Stimulated activated CD8-positive, alpha-beta memory T cell treated with anti-CD3 and anti-CD28 coated beads, Interleukin-4, amount 100 ng/mL, for 48 hours (primary cell): ENCODE data around the gene PLS1.
"Not testable (repeated sequence)": the region's sequence is repeated elsewhere in the genome, so short reads cannot be mapped to it uniquely, and the experiment has no call there.

Experiments used
- DNase-seq: peaks from one replicate; pipeline ENCODE4 v3.0.0-alpha.2; 2020

The PLS1 gene

DNA sequence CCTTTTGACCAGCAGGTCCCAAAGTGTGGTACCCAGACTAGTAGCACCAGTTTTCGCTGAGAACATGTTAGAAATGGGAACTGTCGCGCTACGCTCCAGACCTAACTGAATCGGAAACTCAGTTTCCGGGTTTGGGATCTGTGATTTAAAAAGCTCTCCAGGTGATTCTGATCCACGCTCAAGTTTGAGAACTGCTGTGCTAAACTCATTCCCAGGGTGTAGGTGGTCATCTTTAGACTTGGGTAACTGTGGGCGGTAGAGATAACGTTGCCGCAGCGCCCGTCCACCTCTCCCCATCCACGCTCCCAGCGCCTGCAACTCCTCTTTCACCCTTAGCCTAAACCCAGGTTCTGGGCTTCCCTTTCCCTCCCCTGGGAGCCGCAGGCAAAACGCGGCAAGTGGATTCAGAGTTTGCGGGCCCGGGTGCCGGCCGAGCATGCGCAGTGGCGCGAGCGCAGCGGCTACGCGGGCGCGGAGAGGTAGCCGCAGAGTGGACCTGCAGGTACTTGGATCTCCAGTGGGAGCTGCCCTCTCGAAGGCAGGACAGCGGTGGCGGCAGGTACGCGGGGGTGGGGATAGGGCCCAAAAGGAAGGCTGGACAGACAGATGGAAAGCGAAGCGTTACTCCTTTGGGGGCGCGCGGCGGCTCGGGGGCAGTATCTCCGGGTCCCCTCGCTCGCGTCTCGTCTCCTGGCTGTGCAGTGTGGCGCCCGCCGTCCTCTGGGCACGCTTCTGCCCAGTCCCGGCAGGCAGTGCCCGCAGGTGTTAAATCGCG is at the start of gene PLS1:
Gene PLS1, plus strand, starts transcription at position 443 of the 775 bp plus-strand sequence. CDS start 67,845 bp downstream, outside the sequence.
- DNase-seq = peak; percentile 93

DNA sequence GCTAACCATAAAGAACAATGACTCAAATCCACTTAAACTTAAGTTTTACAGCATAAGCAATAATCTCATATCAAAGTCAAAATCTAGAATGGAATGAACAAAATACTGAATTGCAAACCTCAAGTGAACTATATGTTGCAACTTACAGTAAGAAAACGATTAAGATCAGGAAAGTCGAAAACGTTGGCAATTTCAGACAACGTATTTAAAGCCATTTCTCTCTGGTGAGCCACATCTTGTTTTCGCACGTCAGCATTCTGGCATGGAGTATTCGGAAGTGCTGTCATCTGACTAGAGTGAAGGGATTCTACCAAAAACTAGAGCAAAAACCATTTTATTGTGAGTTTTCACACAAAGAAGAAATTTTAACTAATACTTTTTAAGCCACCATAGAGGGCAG is 46.2 kb upstream of the PLS1 start:
- DNase-seq = no peak

- not testable (repeated sequence) for DNase-seq
Measured at GRCh38 chr3:142552579-142552978, 43.6 kb upstream of the PLS1 start.

DNA sequence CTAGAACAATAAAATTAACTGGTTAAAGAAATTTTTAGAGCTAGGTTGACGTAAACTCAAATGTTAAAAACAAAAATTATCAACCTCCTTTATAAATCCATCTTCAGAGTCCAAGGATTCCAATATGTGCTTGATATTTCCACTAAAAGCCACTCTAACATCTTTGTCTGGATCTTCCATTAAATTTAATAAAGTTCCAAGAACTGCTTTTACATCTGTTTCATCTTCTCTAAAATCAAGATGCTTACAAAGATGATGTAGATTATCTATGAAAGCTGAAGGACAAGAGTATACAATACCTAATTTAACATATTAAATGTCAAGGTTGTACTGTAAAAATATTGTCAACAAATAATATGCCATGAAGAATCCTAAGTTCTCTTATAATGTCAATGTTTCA is 42.5 kb upstream of the PLS1 start:
- no peak for DNase-seq

DNA sequence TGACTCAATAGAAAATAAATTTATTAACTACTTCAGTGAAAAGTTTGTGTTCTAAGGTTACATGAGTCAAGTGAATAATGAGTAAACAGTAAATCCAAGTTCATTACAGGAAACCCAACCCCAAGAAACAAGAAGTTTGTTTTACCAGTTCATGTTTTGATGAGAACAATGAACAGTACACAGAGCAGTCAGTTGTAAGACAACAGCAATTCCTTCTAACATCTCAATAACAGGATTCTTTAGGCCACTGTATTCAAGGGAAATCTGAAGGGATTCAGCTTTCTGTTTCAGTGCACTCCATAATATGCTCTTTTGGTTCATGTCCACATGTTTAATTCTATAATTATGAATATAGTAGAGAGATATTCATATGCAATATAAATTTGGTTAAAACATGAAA is 36.1 kb upstream of the PLS1 start:
- DNase-seq = no peak

DNA sequence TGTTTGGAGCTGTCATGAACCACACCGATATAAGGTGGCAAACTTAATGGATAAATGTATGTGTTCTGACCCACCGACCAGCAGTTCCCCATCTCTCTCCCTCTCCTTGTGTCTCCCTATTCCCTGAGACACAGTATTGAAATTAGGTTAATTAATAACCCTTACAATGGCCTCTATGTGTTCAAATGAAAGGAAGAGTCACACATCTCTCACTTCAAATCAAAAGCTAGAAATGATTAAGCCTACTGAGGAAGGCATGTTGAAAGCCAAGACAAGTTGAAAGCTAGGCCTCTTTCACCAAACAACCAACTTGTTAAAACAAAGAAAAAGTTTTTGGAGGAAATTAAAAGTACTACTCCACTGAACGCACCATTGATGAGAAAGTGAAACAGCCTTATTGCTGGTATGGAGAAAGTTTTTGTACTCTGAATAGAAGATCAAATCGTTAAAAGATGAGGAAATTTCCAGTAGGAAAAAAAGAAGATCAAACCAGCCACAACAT is 32.6 kb upstream of the PLS1 start:
- DNase-seq = no peak

- no peak for DNase-seq
Measured at GRCh38 chr3:142566096-142566495, 30.1 kb upstream of the PLS1 start.

DNA sequence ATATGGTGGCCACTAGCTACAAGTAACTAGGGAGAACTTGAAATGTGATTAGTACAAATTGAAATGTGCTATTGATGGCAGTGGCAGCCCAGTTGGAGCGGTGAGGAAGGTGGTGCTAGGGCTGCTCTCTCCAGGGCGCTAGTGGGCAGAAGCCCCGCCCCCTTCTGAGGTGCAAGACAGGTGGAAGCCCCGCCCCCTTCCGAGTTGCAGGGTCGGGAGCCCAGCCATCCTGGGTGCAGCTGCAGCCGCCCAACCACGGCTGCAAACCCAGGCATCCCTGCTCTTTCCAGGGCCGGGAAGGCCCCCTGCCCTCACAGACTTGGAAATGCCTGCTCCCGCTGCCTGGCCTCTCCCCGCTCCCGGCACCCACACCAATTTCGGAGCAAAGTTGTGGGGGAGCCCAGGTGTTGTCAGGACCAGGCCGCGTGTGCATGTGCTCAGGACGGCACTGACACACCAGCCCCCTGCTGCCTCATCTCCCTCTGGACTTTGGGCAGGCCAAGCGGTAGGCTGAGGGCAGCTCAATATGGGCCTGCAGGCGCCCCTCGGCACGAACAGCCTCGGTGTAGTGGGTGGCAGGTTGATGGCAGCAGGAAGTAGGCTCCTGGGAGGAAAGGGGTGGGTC is 27.7 kb upstream of the PLS1 start:
- DNase-seq = no peak

GRCh38 chr3:142569422-142569821 is 26.8 kb upstream of the PLS1 start:
- DNase-seq = not testable (repeated sequence)

DNA sequence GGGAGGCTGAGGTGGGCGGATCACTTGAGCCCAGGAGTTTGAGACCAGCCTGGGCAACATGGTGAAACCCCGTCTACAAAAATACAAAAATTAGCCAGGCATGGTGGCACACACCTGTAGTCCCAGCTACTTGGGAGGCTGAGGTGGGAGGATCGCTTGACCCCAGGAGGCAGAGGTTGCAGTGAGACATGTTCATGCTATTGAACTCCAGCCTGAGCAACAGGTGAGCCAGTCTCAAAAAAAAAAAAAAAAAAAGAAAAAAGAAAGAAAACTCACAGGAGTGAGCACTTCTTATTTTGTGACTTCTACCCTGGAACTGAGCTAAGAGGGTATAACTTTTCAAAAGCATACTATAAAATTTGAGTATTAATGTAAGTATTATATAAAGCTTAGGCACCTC is 22.0 kb upstream of the PLS1 start:
- not testable (repeated sequence) for DNase-seq

DNA sequence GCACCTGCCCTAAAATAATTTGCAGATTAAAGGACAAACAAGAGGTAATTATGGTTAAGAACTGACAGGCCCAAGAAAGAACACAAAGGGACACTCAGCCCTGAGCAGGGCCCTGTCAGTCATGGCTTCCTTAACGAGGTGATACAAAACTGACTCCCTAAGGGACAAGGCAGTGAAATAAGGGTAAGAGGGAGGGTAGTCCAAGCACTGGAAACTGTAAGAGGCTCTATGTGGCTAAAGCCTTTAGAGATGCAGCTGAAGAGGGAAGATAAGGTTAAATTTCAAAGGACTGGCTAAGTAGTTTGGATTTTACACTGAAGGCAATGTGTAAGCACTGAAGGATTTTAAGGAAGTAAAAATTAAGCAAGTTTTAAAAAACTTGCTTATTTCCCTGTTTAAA is 21.5 kb upstream of the PLS1 start:
- no peak for DNase-seq

DNA sequence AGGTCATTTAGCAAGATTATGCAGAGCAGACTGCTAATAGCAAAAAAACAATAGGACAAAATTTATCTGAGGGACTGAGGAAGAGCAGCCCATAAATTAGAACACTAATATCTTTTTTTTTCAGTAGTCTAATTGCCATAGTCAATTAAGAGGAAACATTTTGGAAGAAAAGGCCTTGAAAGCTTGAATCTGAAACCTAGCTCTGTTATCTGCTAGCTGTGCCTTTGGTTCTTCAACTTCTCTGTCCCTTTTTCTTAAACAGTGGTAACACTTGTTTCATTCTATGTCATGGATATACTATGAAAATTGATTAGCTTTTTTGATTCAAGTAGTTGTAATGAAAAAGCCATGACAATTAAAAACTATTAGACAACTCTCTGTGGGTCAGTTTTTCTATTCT is 19.4 kb upstream of the PLS1 start:
- DNase-seq = no peak

DNA sequence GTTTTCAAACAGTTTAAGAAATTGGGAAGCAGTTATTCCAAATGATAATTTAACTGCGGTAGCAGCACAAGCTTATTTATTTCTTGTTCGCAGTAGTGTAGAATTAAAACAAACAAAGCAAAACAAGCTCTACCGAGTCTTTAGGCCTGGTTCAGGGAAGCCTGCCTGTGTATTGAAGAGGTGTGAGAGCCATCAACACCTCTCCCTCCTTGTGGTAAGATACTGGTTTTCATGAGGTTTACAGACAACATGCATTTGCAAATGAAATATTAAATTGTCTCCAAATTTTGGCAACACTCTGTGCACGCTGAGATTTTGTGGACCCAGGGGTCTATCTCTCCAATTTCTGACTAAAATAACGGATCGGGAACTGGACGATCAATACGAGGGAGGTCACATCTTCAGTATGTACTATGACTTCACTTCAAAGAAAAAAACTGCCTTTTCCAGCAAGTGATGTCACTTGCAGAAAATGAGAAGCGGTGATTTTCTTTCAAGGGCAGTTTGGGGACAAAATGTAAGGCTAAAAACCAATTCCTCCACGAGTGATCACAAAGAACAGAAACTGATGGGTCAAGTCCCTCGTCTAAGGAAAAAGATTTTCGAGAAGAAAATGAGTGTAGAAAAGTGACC is 18.4 kb upstream of the PLS1 start:
- DNase-seq = no peak

- peak; percentile 98 for DNase-seq
Measured at GRCh38 chr3:142578329-142579223, 17.6 kb upstream of the PLS1 start, which contains the start of gene ATR. Gene ATR (minus strand): TSS chr3:142578733. CDS start chr3:142578704, 29 bp downstream.

DNA sequence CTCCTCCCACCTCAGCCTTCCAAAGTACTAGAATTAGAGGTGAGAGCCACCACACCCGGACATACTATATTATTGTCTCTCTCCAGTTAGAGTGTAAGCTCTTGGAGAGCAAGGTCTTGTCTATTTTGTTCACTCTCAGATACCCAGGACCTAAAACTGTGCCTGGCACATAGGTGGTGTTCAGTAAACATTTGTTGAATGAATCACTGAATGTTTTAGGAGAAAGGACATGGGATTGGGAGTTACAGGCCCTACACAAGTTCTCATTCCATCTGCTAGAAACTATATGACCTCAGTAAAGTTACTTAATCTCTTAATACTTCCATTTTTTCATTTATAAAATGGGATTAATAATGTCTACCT is 16.2 kb upstream of the PLS1 start:
- DNase-seq = no peak

- DNase-seq = not testable (repeated sequence)
Measured at GRCh38 chr3:142581070-142581469, 15.1 kb upstream of the PLS1 start.

- DNase-seq = no peak
Measured at GRCh38 chr3:142586803-142587406, 9.3 kb upstream of the PLS1 start.

DNA sequence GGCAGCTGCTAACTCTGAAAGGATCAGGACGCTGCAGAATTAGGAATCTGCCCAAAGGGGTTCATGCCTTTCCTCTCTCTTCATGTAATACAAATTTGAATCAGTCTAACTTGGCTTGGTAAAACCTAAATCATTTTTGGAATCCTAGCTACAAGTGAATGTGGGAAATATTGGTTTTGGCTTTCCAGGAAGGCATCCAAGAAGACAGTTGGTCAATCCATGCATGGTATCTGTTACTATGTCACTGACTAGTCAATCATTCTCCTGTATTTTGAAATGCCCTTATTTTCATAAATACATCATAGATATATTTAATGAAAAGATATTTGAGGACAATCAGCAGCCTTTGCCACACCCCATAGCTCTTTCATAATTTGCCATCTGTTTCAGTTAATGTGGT is 7.5 kb upstream of the PLS1 start:
- DNase-seq = no peak

- DNase-seq = not testable (repeated sequence)
Measured at GRCh38 chr3:142592268-142592667, 3.9 kb upstream of the PLS1 start.

DNA sequence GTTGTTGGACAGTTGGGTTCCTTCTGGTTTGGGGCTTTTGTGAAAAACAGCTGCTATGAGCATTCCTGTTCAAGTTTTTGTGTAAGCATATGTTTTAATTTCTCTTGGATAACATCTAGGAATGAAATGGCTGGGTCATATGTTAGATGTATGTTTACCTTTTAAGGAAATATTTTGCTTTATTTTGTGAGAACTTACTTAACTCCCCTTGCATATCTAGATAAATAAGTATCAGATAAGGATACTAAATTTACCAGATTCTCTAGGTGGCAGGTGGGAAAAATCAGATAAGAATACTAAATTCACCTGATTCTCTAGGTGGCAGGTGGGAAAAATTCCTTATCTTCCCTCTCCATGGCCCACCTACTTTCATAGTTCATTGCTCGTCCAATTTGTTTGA is 1.1 kb upstream of the PLS1 start:
- no peak for DNase-seq

DNA sequence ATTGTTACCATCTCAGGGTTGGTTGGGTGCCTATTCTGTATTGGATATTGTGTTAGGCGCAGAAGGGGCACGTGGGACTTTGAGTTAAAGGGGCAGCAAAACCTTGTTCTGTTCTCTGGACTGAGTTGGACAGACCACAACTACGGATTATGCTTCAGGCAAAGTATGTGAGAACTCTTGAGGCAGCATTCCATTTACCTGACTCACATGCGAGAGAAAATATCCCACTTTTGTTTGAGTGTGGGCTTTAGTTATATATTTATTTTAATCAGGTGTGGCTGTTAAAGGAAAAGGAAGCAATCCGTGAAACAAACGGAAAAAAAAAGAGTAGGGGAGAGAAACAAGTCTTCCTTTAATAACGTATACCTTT is 627 bp upstream of the PLS1 start:
- no peak for DNase-seq

DNA sequence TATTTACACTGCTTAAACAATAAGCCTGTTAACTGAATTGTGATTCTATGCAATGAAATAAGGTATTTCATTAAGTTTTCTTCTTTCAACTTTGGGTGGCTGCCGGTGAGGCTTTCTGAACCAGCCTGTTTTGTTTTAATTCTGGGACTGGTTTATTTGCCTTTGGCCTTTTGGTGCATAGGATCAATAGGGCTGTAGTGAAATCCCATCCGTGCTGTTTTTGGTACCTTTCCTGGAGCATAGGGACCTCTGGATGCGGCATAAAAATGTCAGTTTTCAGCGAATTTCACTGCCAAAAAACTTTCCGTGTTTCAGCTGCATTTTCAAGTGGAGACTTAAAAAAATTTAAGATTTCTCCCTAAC is 514 bp downstream of the PLS1 start:
- DNase-seq = no peak

DNA sequence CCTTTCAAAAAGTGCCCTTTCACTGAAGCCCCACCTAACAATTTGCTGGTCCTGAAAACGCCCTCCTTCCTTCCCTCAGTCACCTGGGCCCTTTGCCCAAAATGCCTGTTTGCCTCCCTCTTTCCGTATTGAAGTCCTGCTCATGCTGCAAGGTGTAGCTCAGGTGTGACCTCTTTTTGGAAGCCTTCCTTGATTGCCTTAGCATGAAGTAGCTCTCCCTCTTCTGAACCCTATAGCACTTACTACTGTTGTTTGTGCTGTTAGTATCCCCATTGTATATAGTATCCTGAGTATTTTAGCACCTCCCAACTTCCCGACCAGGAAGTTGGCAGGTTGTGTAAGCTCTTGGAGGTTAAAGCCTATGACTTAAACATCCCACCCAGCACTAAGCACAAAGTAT is 1.7 kb downstream of the PLS1 start:
- DNase-seq = no peak
